PC-3 (cell line): ENCODE data around the gene GPR42. TPM values are rescaled to one million over a fixed set of nuclear protein-coding genes. Genes with fewer than 3 reads are reported as not detected.

Experiments
- ATAC-seq: fragments of 200-7000 bp; cut with Tn5 transposase; 2 replicates; pipeline ENCODE4 v1.9.1; 2020; ENCODE audit warnings: mild to moderate bottlenecking, moderate library complexity
- BruUV-seq: library from RNA; stranded (reverse); fragments of 400-500 nt; replicated peaks from 2 replicates; lab custom pipeline; 2021; lab: Mats Ljungman, UMichigan
- CTCF ChIA-PET: fragments of 300-600 bp; sonication (Branson Sonifier 250); formaldehyde crosslinking; loops from one replicate; lab custom pipeline; 2022; ENCODE audit warnings: antibody characterized with exemption; lab: Charles Lee
- POLR2A ChIA-PET: fragments of 300-600 bp; sonication (Branson Sonifier 250); formaldehyde crosslinking; loops from one replicate; lab custom pipeline; 2022; ENCODE audit warnings: antibody characterized with exemption; ENCODE audit not compliant: unreplicated experiment; lab: Charles Lee
- DNase-seq: peaks from one replicate; pipeline ENCODE4 v3.0.0-alpha.2; 2015
- H2AFZ ChIP-seq: fragments of 300-600 bp; sonication (generic); 2 replicates; pipeline ENCODE4 v1.6.0; 2016; ENCODE audit warnings: antibody characterized with exemption, low read length
- H3F3A ChIP-seq: fragments of 300-600 bp; sonication (generic); one replicate; pipeline ENCODE4 v1.6.0; 2017; ENCODE audit warnings: antibody characterized with exemption, low read length, control low read depth, mild to moderate bottlenecking; ENCODE audit not compliant: unreplicated experiment
- H3K27ac ChIP-seq: fragments of 300-600 bp; sonication (generic); 2 replicates; pipeline ENCODE4 v1.5.1; 2016; ENCODE audit warnings: mild to moderate bottlenecking, low read length
- H3K27me3 ChIP-seq: fragments of 300-600 bp; sonication (generic); 2 replicates; pipeline ENCODE4 v1.6.1; 2016; ENCODE audit warnings: low read length, mixed read lengths
- H3K36me3 ChIP-seq: fragments of 300-600 bp; sonication (generic); 2 replicates; pipeline ENCODE4 v1.6.1; 2016; ENCODE audit warnings: low read depth, mixed run types, low read length, mixed read lengths
- H3K4me1 ChIP-seq: fragments of 300-600 bp; sonication (generic); 2 replicates; pipeline ENCODE4 v1.5.1; 2016; ENCODE audit warnings: low read length; ENCODE audit not compliant: insufficient read depth
- H3K4me2 ChIP-seq: fragments of 300-600 bp; sonication (generic); 2 replicates; pipeline ENCODE4 v1.6.0; 2016; ENCODE audit warnings: low read length
- H3K4me3 ChIP-seq: fragments of 300-600 bp; sonication (generic); 2 replicates; pipeline ENCODE4 v1.5.1; 2016; ENCODE audit warnings: mild to moderate bottlenecking, low read length, mixed read lengths
- H3K79me2 ChIP-seq: fragments of 300-600 bp; sonication (generic); 2 replicates; pipeline ENCODE4 v1.6.1; 2017; ENCODE audit warnings: low read length, mixed read lengths
- H3K9ac ChIP-seq: fragments of 300-600 bp; sonication (generic); 2 replicates; pipeline ENCODE4 v1.6.0; 2016; ENCODE audit warnings: mild to moderate bottlenecking, low read length
- H3K9me2 ChIP-seq: fragments of 300-600 bp; sonication (generic); replicated peaks from 2 replicates; pipeline ENCODE4 v1.6.1; 2016; ENCODE audit warnings: mixed run types, low read length, mixed read lengths
- H3K9me3 ChIP-seq: fragments of 300-600 bp; sonication (generic); 2 replicates; pipeline ENCODE4 v1.6.1; 2016; ENCODE audit warnings: low read length, mixed read lengths
- H4K20me1 ChIP-seq: fragments of 300-600 bp; sonication (generic); 2 replicates; pipeline ENCODE4 v1.6.1; 2016; ENCODE audit warnings: low read length, mixed read lengths
- EZH2 ChIP-seq: fragments of 300-600 bp; sonication (generic); IDR thresholded peaks from one replicate; pipeline ENCODE4 v1.6.1; 2017; ENCODE audit warnings: antibody characterized with exemption, mild to moderate bottlenecking, low read length; ENCODE audit not compliant: unreplicated experiment
- EZH2phosphoT487 ChIP-seq: fragments of 300-600 bp; sonication (generic); IDR thresholded peaks from 2 replicates; pipeline ENCODE4 v1.6.1; 2018; ENCODE audit warnings: mild to moderate bottlenecking, antibody characterized with exemption, low read length, borderline replicate concordance
- intact Hi-C: fragments of 100-400 bp; cut with micrococcal nuclease; formaldehyde crosslinking; loops from 2 replicates; pipeline ENCODE4 v1.9.0; 2023
- total RNA-seq: library from RNA; depleted of rRNA; stranded (reverse); fragments of >200 nt; gene quantifications from 2 replicates; pipeline ENCODE4 v1.2.3, GENCODE V29; 2014
- TF ChIP-seq, protein P1 (sequence below): fragments of 300-600 bp; sonication (generic); conservative IDR thresholded peaks from 2 replicates; pipeline ENCODE4 v1.5.1; 2017; ENCODE audit warnings: antibody characterized with exemption, low read depth, mild to moderate bottlenecking, low read length

Gene GPR42
- total RNA-seq, 1 experiment from 2014 or later: not detected

DNA sequence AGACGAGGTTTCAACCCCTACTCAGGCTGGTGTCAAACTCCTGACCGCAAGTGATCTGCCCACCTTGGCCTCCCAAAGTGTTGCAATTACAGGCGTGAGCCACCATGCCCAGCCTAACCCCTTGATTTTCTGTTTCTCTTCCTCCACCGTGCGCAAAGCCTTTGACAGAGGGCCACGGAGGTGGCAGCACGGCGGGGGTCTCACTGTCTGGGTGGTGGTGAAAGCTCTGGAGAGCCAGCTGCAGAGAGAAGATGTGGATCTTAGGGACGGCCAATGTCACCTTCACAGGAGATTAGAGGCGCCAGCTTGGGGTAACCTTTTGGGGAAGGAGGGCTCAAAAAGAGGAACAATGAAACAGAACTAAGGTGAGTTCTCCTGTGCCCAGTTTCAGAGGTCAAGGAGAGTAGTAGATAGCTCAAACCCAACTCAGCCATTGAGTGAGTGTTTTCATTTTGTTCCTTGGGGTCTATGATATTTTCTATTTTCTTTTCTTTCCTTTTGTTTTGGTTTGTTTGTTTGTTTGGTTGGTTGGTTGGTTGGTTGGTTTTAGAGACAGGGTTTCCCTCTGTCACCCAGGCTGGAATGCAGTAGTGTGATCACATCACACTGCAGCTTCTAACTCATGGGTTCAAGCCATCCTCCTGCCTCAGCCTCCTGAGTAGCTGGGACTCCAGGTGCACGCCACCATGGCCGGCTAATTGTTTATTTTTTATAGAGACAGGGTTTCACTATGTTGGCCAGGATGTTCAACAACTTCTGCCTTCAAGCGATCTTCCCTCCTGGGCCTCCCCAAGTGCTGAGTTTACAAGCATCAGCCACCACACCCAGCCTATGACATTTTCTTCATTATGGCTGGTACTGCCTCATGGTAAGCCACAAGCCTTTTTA is 37.7 kb downstream of the GPR42 start:
- CTCF ChIA-PET: no interaction called here
- TF ChIP-seq EZH2phosphoT487 (no peak), EZH2 (no peak)
- TF ChIP-seq, protein P1, sequence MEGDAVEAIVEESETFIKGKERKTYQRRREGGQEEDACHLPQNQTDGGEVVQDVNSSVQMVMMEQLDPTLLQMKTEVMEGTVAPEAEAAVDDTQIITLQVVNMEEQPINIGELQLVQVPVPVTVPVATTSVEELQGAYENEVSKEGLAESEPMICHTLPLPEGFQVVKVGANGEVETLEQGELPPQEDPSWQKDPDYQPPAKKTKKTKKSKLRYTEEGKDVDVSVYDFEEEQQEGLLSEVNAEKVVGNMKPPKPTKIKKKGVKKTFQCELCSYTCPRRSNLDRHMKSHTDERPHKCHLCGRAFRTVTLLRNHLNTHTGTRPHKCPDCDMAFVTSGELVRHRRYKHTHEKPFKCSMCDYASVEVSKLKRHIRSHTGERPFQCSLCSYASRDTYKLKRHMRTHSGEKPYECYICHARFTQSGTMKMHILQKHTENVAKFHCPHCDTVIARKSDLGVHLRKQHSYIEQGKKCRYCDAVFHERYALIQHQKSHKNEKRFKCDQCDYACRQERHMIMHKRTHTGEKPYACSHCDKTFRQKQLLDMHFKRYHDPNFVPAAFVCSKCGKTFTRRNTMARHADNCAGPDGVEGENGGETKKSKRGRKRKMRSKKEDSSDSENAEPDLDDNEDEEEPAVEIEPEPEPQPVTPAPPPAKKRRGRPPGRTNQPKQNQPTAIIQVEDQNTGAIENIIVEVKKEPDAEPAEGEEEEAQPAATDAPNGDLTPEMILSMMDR: no peak
- Histone ChIP-seq H3K79me2 (no peaks in the 10 kb centered on the region), H3K4me1 (no peaks in the 10 kb centered on the region), H3K27me3 (peaks cover 23% of the 10 kb centered on the region), H3K9me3 (no peaks in the 10 kb centered on the region), H3K9me2 (no peaks in the 10 kb centered on the region), H4K20me1 (no peaks in the 10 kb centered on the region), H3F3A (no peaks in the 10 kb centered on the region), H3K4me2 (no peak overlapping the region), H3K9ac (no peak overlapping the region), H2AFZ (no peak overlapping the region), H3K36me3 (no peaks in the 10 kb centered on the region), H3K4me3 (no peak overlapping the region), H3K27ac (no peak overlapping the region)
- no TSS peak for BruUV-seq
- DNase-seq: no peak
- intact Hi-C loops: no loop called here
- no peak for ATAC-seq
- POLR2A ChIA-PET: no interaction called here

DNA sequence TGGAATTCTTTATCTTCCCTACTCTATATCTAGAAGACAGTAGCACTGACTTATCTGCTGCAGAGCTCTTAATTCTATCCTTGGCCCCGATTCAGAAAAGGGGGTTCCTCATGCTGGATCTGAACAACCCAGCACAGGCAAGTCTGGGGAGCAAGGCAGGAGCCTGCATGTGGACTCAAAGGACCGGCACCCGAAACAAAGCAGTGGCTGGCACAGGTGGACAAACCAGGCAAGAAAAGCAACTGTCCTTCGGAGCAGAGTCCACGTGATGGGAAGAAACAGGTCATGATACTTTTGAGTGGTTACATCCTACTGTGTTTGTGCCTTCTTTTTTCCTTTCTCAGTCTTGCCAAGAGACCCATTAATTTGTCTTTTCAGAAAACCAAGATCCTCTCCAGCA is 38.3 kb downstream of the GPR42 start:
- no peak overlapping the region for H3K9ac ChIP-seq
- ATAC-seq (no peak), DNase-seq (no peak)
- no peak overlapping the region for H3K27ac ChIP-seq
- no peak for TF ChIP-seq EZH2
- TF ChIP-seq, protein P1: no peak
- no peaks in the 10 kb centered on the region for H3K9me3 ChIP-seq
- POLR2A ChIA-PET: no interaction called here
- H3K4me2 ChIP-seq: no peak overlapping the region
- CTCF ChIA-PET: no interaction called here
- H3K4me3 ChIP-seq: no peak overlapping the region
- H3K4me1 ChIP-seq: no peaks in the 10 kb centered on the region
- H3K79me2 ChIP-seq: no peaks in the 10 kb centered on the region
- BruUV-seq: no TSS peak
- H3K27me3 ChIP-seq: peaks cover 23% of the 10 kb centered on the region
- intact Hi-C loops: no loop called here
- H2AFZ ChIP-seq: no peak overlapping the region
- no peaks in the 10 kb centered on the region for H3F3A ChIP-seq
- no peaks in the 10 kb centered on the region for H3K36me3 ChIP-seq
- H4K20me1 ChIP-seq: no peaks in the 10 kb centered on the region
- no peaks in the 10 kb centered on the region for H3K9me2 ChIP-seq

- ATAC-seq: no peak
- TF ChIP-seq, protein P1: no peak
- no peak for TF ChIP-seq EZH2phosphoT487
- H3K4me1 ChIP-seq: no peaks in the 10 kb centered on the region
- H2AFZ ChIP-seq: no peak overlapping the region
- no peaks in the 10 kb centered on the region for H3F3A ChIP-seq
- no peak overlapping the region for H3K27ac ChIP-seq
- CTCF ChIA-PET: no interaction called here
- H3K27me3 ChIP-seq: peaks cover 24% of the 10 kb centered on the region
- no peaks in the 10 kb centered on the region for H4K20me1 ChIP-seq
- no peaks in the 10 kb centered on the region for H3K9me2 ChIP-seq
- intact Hi-C loops: no loop called here
- H3K9me3 ChIP-seq: no peaks in the 10 kb centered on the region
- H3K4me2 ChIP-seq: no peak overlapping the region
- POLR2A ChIA-PET: no interaction called here
- H3K36me3 ChIP-seq: no peaks in the 10 kb centered on the region
- DNase-seq: no peak
- BruUV-seq: no TSS peak
- no peak overlapping the region for H3K4me3 ChIP-seq
- H3K9ac ChIP-seq: no peak overlapping the region
- H3K79me2 ChIP-seq: no peaks in the 10 kb centered on the region
Observed at GRCh38 chr19:35410487-35410886, 39.6 kb downstream of the GPR42 start.
